ENCODE data around the gene CNTNAP2. TPM values are rescaled to one million over a fixed set of nuclear protein-coding genes. Genes with fewer than 3 reads are reported as not detected.

The CNTNAP2 gene
- total and polyA plus RNA-seq, 11 donors = 0.01 to 2.6 (median 0.31) TPM; not detected in 3

GRCh38 chr7:147852833-147853232 is 1736.2 kb downstream of the CNTNAP2 start:
- intact Hi-C loops (cut with DNase I) = no loop called here
- no peak for TF ChIP-seq CTCF (IDR thresholded peaks at IDR 0.05)
- TF ChIP-seq POLR2A (IDR thresholded peaks at IDR 0.05) = no peak
- no peaks in the 10 kb centered on the region for H3K4me1 ChIP-seq
- DNase-seq (no peak), ATAC-seq (no peak)
- H3K9me3 ChIP-seq = no peaks in the 10 kb centered on the region
- no peak overlapping the region for H3K27ac ChIP-seq
- H3K4me3 ChIP-seq = no peak overlapping the region
- no peaks in the 10 kb centered on the region for H3K27me3 ChIP-seq
- H3K36me3 ChIP-seq = no peaks in the 10 kb centered on the region

- TF ChIP-seq POLR2A (IDR thresholded peaks at IDR 0.05) (no peak), CTCF (IDR thresholded peaks at IDR 0.05) (no peak)
- Histone ChIP-seq H3K27me3 (no peaks in the 10 kb centered on the region), H3K4me1 (no peaks in the 10 kb centered on the region), H3K36me3 (no peaks in the 10 kb centered on the region), H3K27ac (no peak overlapping the region), H3K9me3 (no peaks in the 10 kb centered on the region), H3K4me3 (no peak overlapping the region)
- ATAC-seq (no peak), DNase-seq (no peak)
- WGBS, 4 donors = 73 to 79% (median 75%) methylated on average over 8 of the region's 8 CpGs
- intact Hi-C loops (cut with DNase I) = no loop called here
These were observed 1740.8 kb downstream of the CNTNAP2 start for GRCh38 chr7:147857152-147858140.

- Histone ChIP-seq H3K9me3 (peaks cover 0 to 4% (median 0%) of the 10 kb centered on the region in 12 donors), H3K4me3 (no peak overlapping the region), H3K4me1 (no peaks in the 10 kb centered on the region), H3K36me3 (no peaks in the 10 kb centered on the region), H3K27ac (no peak overlapping the region), H3K27me3 (no peaks in the 10 kb centered on the region)
- intact Hi-C loops (cut with DNase I) = no loop called here
- 63 to 79% (median 72%) methylated on average over 3 of the region's 3 CpGs for WGBS, 4 donors
- TF ChIP-seq CTCF (IDR thresholded peaks at IDR 0.05) (no peak), POLR2A (IDR thresholded peaks at IDR 0.05) (no peak)
- ATAC-seq (no peak), DNase-seq (no peak)
These were observed 1741.8 kb downstream of the CNTNAP2 start for GRCh38 chr7:147858421-147858820.

GRCh38 chr7:147859033-147859432 is 1742.4 kb downstream of the CNTNAP2 start:
- Histone ChIP-seq H3K27ac (no peak overlapping the region), H3K27me3 (no peaks in the 10 kb centered on the region), H3K4me1 (no peaks in the 10 kb centered on the region), H3K9me3 (peaks cover 0 to 4% (median 0%) of the 10 kb centered on the region in 12 donors), H3K36me3 (no peaks in the 10 kb centered on the region), H3K4me3 (no peak overlapping the region)
- intact Hi-C loops (cut with DNase I) = no loop called here
- ATAC-seq (no peak), DNase-seq (no peak)
- TF ChIP-seq CTCF (IDR thresholded peaks at IDR 0.05) (no peak), POLR2A (IDR thresholded peaks at IDR 0.05) (no peak)
- 67 to 72% (median 71%) methylated on average over 4 of the region's 4 CpGs for WGBS, 4 donors

Data from heart left ventricle (tissue), 16 donors.